HFFc6 (cell line): Measurements from ENCODE around the gene RTN1. TPM values are rescaled to one million over a fixed set of nuclear protein-coding genes. Genes with fewer than 3 reads are reported as not detected.

Source experiments
- DNase-seq: peaks from one replicate; pipeline ENCODE4 v3.0.0-alpha.2; 2018
- H3K27ac Mint-ChIP-seq: 2 replicates; pipeline ENCODE4 v1.8.0; 2020; ENCODE audit warnings: mild to moderate bottlenecking, mixed read lengths
- H3K27me3 Mint-ChIP-seq: 2 replicates; pipeline ENCODE4 v1.8.0; 2021; ENCODE audit warnings: mild to moderate bottlenecking, moderate library complexity, mixed read lengths; ENCODE audit not compliant: insufficient read depth
- H3K36me3 Mint-ChIP-seq: 2 replicates; pipeline ENCODE4 v1.8.0; 2021; ENCODE audit warnings: low read depth, mixed read lengths
- H3K4me1 Mint-ChIP-seq: 2 replicates; pipeline ENCODE4 v1.8.0; 2020; ENCODE audit warnings: low read depth, mixed read lengths
- H3K4me3 Mint-ChIP-seq: 2 replicates; pipeline ENCODE4 v1.8.0; 2020; ENCODE audit warnings: mild to moderate bottlenecking, moderate library complexity, mixed read lengths
- H3K9me3 Mint-ChIP-seq: 2 replicates; pipeline ENCODE4 v1.8.0; 2020; ENCODE audit warnings: mild to moderate bottlenecking, mixed read lengths
- CTCF ChIP-seq: fragments of 200-600 bp; sonication (generic); IDR thresholded peaks from 2 replicates; pipeline ENCODE4 v1.5.0; 2021; ENCODE audit warnings: antibody characterized with exemption, mild to moderate bottlenecking
- total RNA-seq, 6 experiments: library from RNA; stranded (reverse); fragmentation: NEBNext Ultra II Directional; extraction: Animal tissue kit (Norgen Biotek cat#: 25700); gene quantifications; 2 replicates in 1 of 6; 3 replicates in 5 of 6; pipeline ENCODE4 v1.2.3, GENCODE V29; 2021

Gene RTN1
- total RNA-seq, 6 experiments from 2014 or later, result 0.07 to 0.17 TPM; not detected in 4

GRCh38 chr14:59811073-59811472, 59.5 kb downstream of the RTN1 start:
- peaks cover 58% of the 10 kb centered on the region for H3K9me3 Mint-ChIP-seq
- no peak overlapping the region for H3K4me3 Mint-ChIP-seq
- no peaks in the 10 kb centered on the region for H3K4me1 Mint-ChIP-seq
- no peak overlapping the region for H3K27ac Mint-ChIP-seq
- no peaks in the 10 kb centered on the region; the same call in 1 of the 2 replicates for H3K36me3 Mint-ChIP-seq
- DNase-seq, result no peak
- H3K27me3 Mint-ChIP-seq, result no peaks in the 10 kb centered on the region
- no peak for TF ChIP-seq CTCF

- Mint-ChIP-seq H3K27ac (no peak overlapping the region), H3K4me3 (no peak overlapping the region), H3K9me3 (peaks cover 34% of the 10 kb centered on the region), H3K4me1 (no peaks in the 10 kb centered on the region), H3K36me3 (no peaks in the 10 kb centered on the region; the same call in 1 of the 2 replicates), H3K27me3 (no peaks in the 10 kb centered on the region; the same call in 1 of the 2 replicates)
- no peak for TF ChIP-seq CTCF
- no peak for DNase-seq
These were observed 67.5 kb downstream of the RTN1 start for GRCh38 chr14:59803052-59803540.

- no peak for TF ChIP-seq CTCF
- Mint-ChIP-seq H3K4me1 (no peaks in the 10 kb centered on the region), H3K27ac (no peak overlapping the region), H3K4me3 (no peak overlapping the region), H3K36me3 (no peaks in the 10 kb centered on the region), H3K27me3 (no peaks in the 10 kb centered on the region), H3K9me3 (peaks cover 46% of the 10 kb centered on the region)
- no peak for DNase-seq
These were observed 82.4 kb downstream of the RTN1 start for GRCh38 chr14:59788176-59788575.

- H3K36me3 Mint-ChIP-seq, result no peaks in the 10 kb centered on the region
- no peaks in the 10 kb centered on the region for H3K27me3 Mint-ChIP-seq
- TF ChIP-seq CTCF, result no peak
- H3K4me1 Mint-ChIP-seq, result no peaks in the 10 kb centered on the region
- H3K9me3 Mint-ChIP-seq, result peaks cover 49% of the 10 kb centered on the region
- H3K4me3 Mint-ChIP-seq, result no peak overlapping the region
- no peak overlapping the region for H3K27ac Mint-ChIP-seq
- DNase-seq, result no peak
These were observed 83.4 kb downstream of the RTN1 start for GRCh38 chr14:59787045-59787674.

GRCh38 chr14:59785629-59786028, 84.9 kb downstream of the RTN1 start:
- H3K4me1 Mint-ChIP-seq, result no peaks in the 10 kb centered on the region
- no peak overlapping the region for H3K4me3 Mint-ChIP-seq
- peaks cover 38% of the 10 kb centered on the region for H3K9me3 Mint-ChIP-seq
- TF ChIP-seq CTCF, result no peak
- no peak for DNase-seq
- no peak overlapping the region for H3K27ac Mint-ChIP-seq
- no peaks in the 10 kb centered on the region for H3K36me3 Mint-ChIP-seq
- no peaks in the 10 kb centered on the region for H3K27me3 Mint-ChIP-seq
